Ascending aorta (tissue), 2 donors: ENCODE data around the gene RUNX2. TPM values are rescaled to one million over a fixed set of nuclear protein-coding genes. Genes with fewer than 3 reads are reported as not detected.

ENCODE experiments used
- DNase-seq, 2 donors: peaks; one replicate each; pipeline ENCODE4 v3.0.0-alpha.2; 2019; ENCODE audit warnings: low spot score in 2 of 2
- H3K27ac ChIP-seq, 2 donors: fragments of 200-600 bp; sonication (generic); one replicate each; pipeline ENCODE4 v1.5.1; 2016 to 2017; ENCODE audit warnings: mild to moderate bottlenecking in 1 of 2
- H3K27me3 ChIP-seq: fragments of 200-600 bp; sonication (generic); one replicate; pipeline ENCODE4 v1.5.1; 2017
- H3K36me3 ChIP-seq, 2 donors: fragments of 200-600 bp; sonication (generic); one replicate each; pipeline ENCODE4 v1.5.1; 2016
- H3K4me1 ChIP-seq, 2 donors: fragments of 200-600 bp; sonication (generic); one replicate each; pipeline ENCODE4 v1.5.1; 2016 to 2017; ENCODE audit warnings: mild to moderate bottlenecking in 1 of 2
- H3K4me3 ChIP-seq, 2 donors: fragments of 200-600 bp; sonication (generic); one replicate each; pipeline ENCODE4 v1.5.1; 2016 to 2017; ENCODE audit warnings: mild to moderate bottlenecking in 1 of 2
- H3K9me3 ChIP-seq, 2 donors: fragments of 200-600 bp; sonication (generic); one replicate each; pipeline ENCODE4 v1.5.1; 2016
- intact Hi-C: fragments of 100-400 bp; cut with DNase I; formaldehyde crosslinking; loops from one replicate; pipeline ENCODE4 v1.15.1; 2023
- total RNA-seq: library from RNA; depleted of rRNA; stranded (reverse); fragments of >200 nt; gene quantifications from one replicate; pipeline ENCODE4 v1.1.0, GENCODE V29; 2016
- TF ChIP-seq, protein P1 (sequence below), 3 experiments: fragments of 200-600 bp in 2 of 3; fragments of 450-650 bp in 1 of 3; sonication (generic) in 2 of 3; IDR thresholded peaks; one replicate each; pipeline ENCODE4 v1.5.1; 2016 to 2019; ENCODE audit warnings: antibody characterized with exemption in 3 of 3, mild to moderate bottlenecking in 1 of 3, moderate library complexity in 1 of 3

Gene RUNX2
- total RNA-seq, 1 donor from 2014 or later, result 0.21 TPM

DNA sequence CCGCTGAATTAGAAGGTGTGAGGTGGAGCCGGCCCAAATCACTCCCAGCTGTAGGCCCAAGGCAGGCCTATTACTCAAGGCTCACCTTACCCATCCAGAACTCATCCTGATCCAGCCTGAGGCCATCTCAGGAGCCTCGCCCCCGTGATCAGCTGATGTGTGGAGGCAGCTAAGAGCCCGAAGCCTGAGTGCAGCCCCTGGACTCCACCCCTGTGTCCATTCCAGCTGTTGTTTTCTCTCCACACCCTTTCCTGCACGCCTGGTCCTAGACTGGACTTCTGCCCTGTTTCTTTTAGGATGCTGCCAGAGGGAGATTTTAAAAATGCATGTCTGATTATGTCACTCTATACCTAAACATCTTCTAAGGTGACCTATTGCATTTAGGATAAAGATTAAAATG is 174.3 kb downstream of the RUNX2 start:
- Histone ChIP-seq H3K27me3 (no peaks in the 10 kb centered on the region), H3K4me1 (no peaks in the 10 kb centered on the region), H3K36me3 (no peaks in the 10 kb centered on the region), H3K9me3 (no peaks in the 10 kb centered on the region), H3K4me3 (no peak overlapping the region), H3K27ac (no peak overlapping the region)
- TF ChIP-seq, protein P1, sequence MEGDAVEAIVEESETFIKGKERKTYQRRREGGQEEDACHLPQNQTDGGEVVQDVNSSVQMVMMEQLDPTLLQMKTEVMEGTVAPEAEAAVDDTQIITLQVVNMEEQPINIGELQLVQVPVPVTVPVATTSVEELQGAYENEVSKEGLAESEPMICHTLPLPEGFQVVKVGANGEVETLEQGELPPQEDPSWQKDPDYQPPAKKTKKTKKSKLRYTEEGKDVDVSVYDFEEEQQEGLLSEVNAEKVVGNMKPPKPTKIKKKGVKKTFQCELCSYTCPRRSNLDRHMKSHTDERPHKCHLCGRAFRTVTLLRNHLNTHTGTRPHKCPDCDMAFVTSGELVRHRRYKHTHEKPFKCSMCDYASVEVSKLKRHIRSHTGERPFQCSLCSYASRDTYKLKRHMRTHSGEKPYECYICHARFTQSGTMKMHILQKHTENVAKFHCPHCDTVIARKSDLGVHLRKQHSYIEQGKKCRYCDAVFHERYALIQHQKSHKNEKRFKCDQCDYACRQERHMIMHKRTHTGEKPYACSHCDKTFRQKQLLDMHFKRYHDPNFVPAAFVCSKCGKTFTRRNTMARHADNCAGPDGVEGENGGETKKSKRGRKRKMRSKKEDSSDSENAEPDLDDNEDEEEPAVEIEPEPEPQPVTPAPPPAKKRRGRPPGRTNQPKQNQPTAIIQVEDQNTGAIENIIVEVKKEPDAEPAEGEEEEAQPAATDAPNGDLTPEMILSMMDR (IDR thresholded peaks at IDR 0.05), result no peak
- intact Hi-C loops, result no loop called here
- no peak for DNase-seq

DNA sequence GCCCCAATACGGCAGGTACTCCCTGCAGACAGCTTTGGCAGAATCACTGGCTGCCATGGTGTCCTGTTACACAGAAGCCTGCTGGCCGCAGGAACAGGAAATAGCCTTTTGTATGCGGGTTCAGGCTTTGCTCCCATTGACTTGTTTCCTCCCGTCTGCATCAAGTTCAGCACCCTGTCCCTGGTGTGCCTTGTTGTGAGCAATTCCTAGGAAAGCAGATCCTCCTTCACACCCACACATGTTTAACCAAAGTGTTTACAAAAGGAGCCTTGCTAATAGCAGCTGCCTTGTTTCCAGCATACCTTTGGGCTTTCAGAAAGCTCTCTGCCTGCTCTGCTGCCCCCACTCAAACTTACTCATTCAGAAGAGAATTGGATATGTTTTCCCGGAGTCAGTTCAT is 176.8 kb downstream of the RUNX2 start:
- H3K9me3 ChIP-seq, result no peaks in the 10 kb centered on the region
- H3K27me3 ChIP-seq, result no peaks in the 10 kb centered on the region
- H3K36me3 ChIP-seq, result no peaks in the 10 kb centered on the region
- TF ChIP-seq, protein P1 (IDR thresholded peaks at IDR 0.05), result no peak
- H3K4me1 ChIP-seq, result no peaks in the 10 kb centered on the region
- DNase-seq, result no peak
- H3K27ac ChIP-seq, result no peak overlapping the region
- intact Hi-C loops, result no loop called here
- no peak overlapping the region for H3K4me3 ChIP-seq

DNA sequence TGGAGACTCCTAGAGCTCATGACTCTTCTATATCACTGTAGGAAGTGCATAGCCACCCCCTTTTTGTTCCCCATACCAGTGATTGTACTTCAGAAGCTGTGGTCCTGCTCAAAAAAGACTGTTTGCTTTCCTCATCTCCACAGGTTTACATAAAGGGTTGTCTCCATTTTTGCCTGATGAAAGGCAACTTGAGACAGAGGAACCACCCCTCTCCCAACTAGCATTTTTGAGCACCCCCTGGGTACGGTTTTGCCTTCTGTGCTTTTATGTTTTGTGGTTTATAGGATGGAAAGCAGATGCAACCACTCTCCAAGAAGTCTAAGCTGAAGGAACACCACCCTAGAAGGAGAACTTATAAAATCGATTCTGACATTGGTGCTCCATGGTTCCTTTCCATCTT is 177.3 kb downstream of the RUNX2 start:
- H3K4me3 ChIP-seq, result no peak overlapping the region
- no peaks in the 10 kb centered on the region for H3K27me3 ChIP-seq
- no peaks in the 10 kb centered on the region for H3K9me3 ChIP-seq
- intact Hi-C loops, result no loop called here
- no peak for DNase-seq
- TF ChIP-seq, protein P1 (IDR thresholded peaks at IDR 0.05), result no peak
- no peaks in the 10 kb centered on the region for H3K36me3 ChIP-seq
- no peaks in the 10 kb centered on the region for H3K4me1 ChIP-seq
- no peak overlapping the region for H3K27ac ChIP-seq

DNA sequence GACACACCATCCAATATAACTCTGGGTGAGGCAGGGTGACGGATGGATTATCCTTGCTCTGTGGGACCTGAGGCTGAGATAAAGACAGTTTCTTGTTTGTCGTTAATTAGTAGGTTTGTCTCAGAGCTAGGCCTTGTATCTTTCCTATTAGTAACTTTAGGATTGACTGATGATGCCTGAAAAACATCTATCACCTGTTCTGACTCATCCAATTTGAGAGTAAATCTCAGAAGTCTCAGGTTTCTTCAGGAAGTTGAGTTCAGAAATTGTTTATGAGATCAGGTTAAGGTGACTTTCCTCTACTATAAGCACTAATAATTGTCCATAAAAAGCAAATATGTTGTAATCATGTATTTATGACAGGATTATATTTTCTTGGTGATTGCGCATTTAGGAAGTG is 179.1 kb downstream of the RUNX2 start:
- H3K36me3 ChIP-seq, result no peaks in the 10 kb centered on the region
- DNase-seq, result no peak
- no peaks in the 10 kb centered on the region for H3K4me1 ChIP-seq
- intact Hi-C loops, result no loop called here
- H3K9me3 ChIP-seq, result no peaks in the 10 kb centered on the region
- H3K27ac ChIP-seq, result no peak overlapping the region
- H3K4me3 ChIP-seq, result no peak overlapping the region
- no peaks in the 10 kb centered on the region for H3K27me3 ChIP-seq
- TF ChIP-seq, protein P1 (IDR thresholded peaks at IDR 0.05), result no peak

DNA sequence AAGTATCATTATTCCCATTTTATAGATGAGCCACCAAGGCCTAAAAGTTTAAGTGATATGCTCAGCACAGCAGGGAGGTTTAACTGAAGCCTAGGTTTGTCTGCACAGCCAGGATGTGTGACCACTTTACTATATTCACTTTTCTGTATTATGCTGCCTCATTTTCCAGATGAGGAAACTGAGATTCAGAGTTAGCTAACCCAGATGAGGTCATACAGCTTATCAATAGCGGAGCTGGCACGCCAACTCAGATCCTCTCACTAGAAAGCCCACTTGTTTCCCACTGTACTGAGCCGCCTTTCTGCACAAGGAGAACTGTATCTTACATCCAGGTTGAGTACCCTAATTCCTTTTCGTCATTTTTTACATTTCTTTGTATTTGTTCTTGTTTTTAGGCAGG is 181.3 kb downstream of the RUNX2 start:
- Histone ChIP-seq H3K9me3 (no peaks in the 10 kb centered on the region), H3K4me1 (no peaks in the 10 kb centered on the region), H3K4me3 (no peak overlapping the region), H3K27me3 (no peaks in the 10 kb centered on the region), H3K27ac (no peak overlapping the region), H3K36me3 (no peaks in the 10 kb centered on the region)
- DNase-seq, result no peak
- TF ChIP-seq, protein P1 (IDR thresholded peaks at IDR 0.05), result no peak
- intact Hi-C loops, result no loop called here

DNA sequence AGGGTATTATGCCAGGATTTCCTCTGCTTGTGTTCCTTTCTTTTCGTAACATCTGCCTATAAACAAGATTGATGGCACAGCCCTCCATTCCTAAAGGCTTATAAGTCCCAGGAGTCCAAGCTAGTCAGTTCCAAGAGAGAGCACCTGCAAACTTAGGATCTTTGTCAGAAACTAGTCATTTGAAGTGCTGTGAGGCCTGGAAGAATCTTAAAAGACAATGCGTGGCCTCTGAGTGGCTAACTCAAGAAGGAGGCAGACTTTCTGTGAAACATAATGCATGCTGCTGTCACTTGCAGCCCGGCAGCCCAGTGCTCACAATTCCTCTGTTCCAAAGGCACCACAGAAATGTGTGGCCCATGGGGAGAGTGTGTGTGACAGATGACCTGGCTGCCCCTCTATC is 184.6 kb downstream of the RUNX2 start:
- intact Hi-C loops, result no loop called here
- Histone ChIP-seq H3K36me3 (no peaks in the 10 kb centered on the region), H3K27ac (no peak overlapping the region), H3K27me3 (no peaks in the 10 kb centered on the region), H3K4me3 (no peak overlapping the region), H3K4me1 (no peaks in the 10 kb centered on the region), H3K9me3 (no peaks in the 10 kb centered on the region)
- no peak for DNase-seq
- TF ChIP-seq, protein P1 (IDR thresholded peaks at IDR 0.05), result no peak
